Activated T-helper 1 cell treated with Interleukin-2 at 50 U/mL for 16 hours (primary cell): ENCODE measurements around the gene RFNG.

ENCODE experiments used
- DNase-seq: peaks from one replicate; pipeline ENCODE4 v3.0.0-alpha.2; 2020; ENCODE audit warnings: low read depth

The RFNG gene

GRCh38 chr17:82089723-82090548 lies 38.3 kb upstream of the RFNG start:
- no peak for DNase-seq

GRCh38 chr17:82088838-82089722 lies 37.5 kb upstream of the RFNG start:
- DNase-seq: no peak

GRCh38 chr17:82087961-82088837 lies 36.6 kb upstream of the RFNG start:
- no peak for DNase-seq

- no peak for DNase-seq
Measured at GRCh38 chr17:82086941-82087906, 35.6 kb upstream of the RFNG start.

- no peak for DNase-seq
Measured at GRCh38 chr17:82085931-82086764, 34.5 kb upstream of the RFNG start.

- no peak for DNase-seq
Measured at GRCh38 chr17:82085031-82085861, 33.6 kb upstream of the RFNG start.

GRCh38 chr17:82084373-82085030 lies 32.9 kb upstream of the RFNG start:
- DNase-seq: no peak

GRCh38 chr17:82083533-82084359 lies 32.1 kb upstream of the RFNG start:
- DNase-seq: no peak

GRCh38 chr17:82083009-82083408 lies 31.4 kb upstream of the RFNG start:
- DNase-seq: no peak

GRCh38 chr17:82082456-82082855 lies 30.8 kb upstream of the RFNG start:
- DNase-seq: no peak

GRCh38 chr17:82081966-82082365 lies 30.4 kb upstream of the RFNG start:
- DNase-seq: no peak

- no peak for DNase-seq
Measured at GRCh38 chr17:82081546-82081945, 29.9 kb upstream of the RFNG start.

GRCh38 chr17:82080789-82081464 lies 29.3 kb upstream of the RFNG start:
- no peak for DNase-seq

- DNase-seq: no peak
Measured at GRCh38 chr17:82080048-82080788, 28.6 kb upstream of the RFNG start.

GRCh38 chr17:82079001-82079677 lies 27.5 kb upstream of the RFNG start:
- no peak for DNase-seq

- no peak for DNase-seq
Measured at GRCh38 chr17:82078433-82078832, 26.8 kb upstream of the RFNG start.
